ENCODE data around the gene VPS41. TPM values are rescaled to one million over a fixed set of nuclear protein-coding genes. Genes with fewer than 3 reads are reported as not detected.
A peak's percentile ranks its signal among the peaks of the same experiment; 100 is the strongest.

VPS41 gene
- total RNA-seq, 1 donor from 2014 or later = 91.8 TPM

DNA sequence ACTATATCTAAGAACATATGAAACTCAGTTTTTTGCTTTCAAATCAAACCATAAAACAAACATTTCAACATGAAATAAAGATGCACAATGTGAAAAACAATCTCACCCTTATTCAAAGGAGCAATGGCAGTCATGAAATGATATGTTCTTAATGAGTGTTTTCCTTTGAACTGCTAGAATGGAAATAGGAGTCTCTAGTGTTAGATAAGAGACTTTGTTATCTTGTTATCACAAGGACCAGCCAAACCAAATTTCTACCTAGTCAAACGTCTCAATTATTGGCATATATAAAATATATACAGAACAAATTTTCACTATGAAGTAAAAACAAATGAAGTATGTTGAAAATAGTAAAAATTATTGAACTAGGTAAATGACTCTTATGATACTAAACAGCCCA, 1.2 kb downstream of the VPS41 start:
- Mint-ChIP-seq H3K4me1 (peaks cover 61% of the 10 kb centered on the region), H3K4me3 (peak overlapping the region; percentile 98), H3K27me3 (peaks cover under 1% of the 10 kb centered on the region), H3K9me3 (no peaks in the 10 kb centered on the region), H3K27ac (no peak overlapping the region), H3K36me3 (ENCODE audit: low read depth) (peaks cover 10% of the 10 kb centered on the region)
- POLR2A ChIA-PET = interaction anchor here (0.6 kb wide), 1 partner anchor 12 kb away, joined by 3 read pairs; no protein-coding TSS in a partner anchor
- TF ChIP-seq, protein P1, sequence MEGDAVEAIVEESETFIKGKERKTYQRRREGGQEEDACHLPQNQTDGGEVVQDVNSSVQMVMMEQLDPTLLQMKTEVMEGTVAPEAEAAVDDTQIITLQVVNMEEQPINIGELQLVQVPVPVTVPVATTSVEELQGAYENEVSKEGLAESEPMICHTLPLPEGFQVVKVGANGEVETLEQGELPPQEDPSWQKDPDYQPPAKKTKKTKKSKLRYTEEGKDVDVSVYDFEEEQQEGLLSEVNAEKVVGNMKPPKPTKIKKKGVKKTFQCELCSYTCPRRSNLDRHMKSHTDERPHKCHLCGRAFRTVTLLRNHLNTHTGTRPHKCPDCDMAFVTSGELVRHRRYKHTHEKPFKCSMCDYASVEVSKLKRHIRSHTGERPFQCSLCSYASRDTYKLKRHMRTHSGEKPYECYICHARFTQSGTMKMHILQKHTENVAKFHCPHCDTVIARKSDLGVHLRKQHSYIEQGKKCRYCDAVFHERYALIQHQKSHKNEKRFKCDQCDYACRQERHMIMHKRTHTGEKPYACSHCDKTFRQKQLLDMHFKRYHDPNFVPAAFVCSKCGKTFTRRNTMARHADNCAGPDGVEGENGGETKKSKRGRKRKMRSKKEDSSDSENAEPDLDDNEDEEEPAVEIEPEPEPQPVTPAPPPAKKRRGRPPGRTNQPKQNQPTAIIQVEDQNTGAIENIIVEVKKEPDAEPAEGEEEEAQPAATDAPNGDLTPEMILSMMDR (IDR thresholded peaks at IDR 0.05) = no peak
- DNase-seq = no peak
- no peak for ATAC-seq (ENCODE audit: low read depth)
- CTCF ChIA-PET = no interaction called here
- intact Hi-C loops (cut with micrococcal nuclease) = loop anchor here (2.0 to 10.0 kb wide), 6 partner anchors 533 to 1041 kb away; partner anchors contain the start of genes RALA, STARD3NL and YAE1

DNA sequence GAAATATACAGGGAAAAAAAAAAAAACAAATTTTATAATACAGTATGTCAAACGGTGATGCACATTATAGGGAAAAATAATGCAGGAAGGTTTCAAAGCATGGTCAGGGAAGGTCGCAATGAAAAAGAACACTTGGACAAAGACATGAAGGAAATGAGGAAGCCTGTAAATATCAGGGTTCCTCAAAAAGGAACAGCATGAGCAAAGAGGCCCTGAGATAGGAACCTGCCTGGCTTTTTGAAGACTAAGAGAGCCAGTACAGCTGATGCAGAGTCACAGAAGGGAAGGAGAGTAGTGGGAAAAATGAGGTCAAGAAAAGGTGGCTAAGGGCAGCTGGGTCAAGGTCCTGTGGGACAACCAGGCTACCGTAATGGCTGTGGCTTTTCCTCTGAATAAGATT, 1.9 kb downstream of the VPS41 start:
- Mint-ChIP-seq H3K27me3 (no peaks in the 10 kb centered on the region), H3K4me1 (peaks cover 68% of the 10 kb centered on the region), H3K36me3 (ENCODE audit: low read depth) (peaks cover 10% of the 10 kb centered on the region), H3K4me3 (peak overlapping the region; percentile 39), H3K27ac (no peak overlapping the region), H3K9me3 (no peaks in the 10 kb centered on the region)
- TF ChIP-seq, protein P1 (IDR thresholded peaks at IDR 0.05) = no peak
- CTCF ChIA-PET = no interaction called here
- DNase-seq (no peak), ATAC-seq (ENCODE audit: low read depth) (no peak)
- POLR2A ChIA-PET = interaction anchor here (0.6 to 0.7 kb wide), 2 partner anchors 78 to 1227 kb away, joined by 3 to 9 read pairs; no protein-coding TSS in a partner anchor
- intact Hi-C loops (cut with micrococcal nuclease) = loop anchor here (5.0 to 10.0 kb wide), 2 partner anchors 532 to 715 kb away; partner anchors contain the start of gene RALA

DNA sequence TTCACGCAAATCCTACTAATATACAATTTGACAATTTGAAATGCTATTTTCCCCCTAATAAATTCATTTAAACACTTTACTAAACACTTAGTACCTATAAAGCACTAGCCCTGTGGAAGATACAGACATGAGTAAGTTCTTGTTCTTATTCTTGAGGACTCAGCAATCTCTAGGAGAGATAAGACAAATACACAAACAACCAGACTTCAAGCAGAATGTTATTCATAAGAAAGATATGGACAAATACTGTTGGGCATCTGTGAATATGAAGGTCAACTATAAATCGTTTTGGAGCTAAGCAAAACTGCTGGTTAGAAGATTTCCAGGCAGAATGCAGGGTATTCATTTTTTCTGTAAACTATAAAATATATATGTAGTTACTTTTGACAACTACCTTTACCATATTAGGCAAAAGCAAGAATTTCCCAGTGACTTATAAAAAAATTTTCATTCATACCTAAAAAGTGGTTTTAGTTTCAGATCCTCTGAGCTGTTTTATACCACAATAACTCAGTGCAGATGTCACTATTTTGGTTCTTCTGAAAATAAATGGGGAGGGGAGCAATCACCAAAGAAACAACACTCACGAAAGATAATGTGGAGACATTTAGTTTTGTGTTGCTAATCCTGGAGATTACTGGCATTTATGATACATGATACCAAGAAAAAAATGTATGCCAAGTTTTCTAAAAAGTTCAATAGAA, 3.8 kb downstream of the VPS41 start:
- Mint-ChIP-seq H3K9me3 (no peaks in the 10 kb centered on the region), H3K27me3 (no peaks in the 10 kb centered on the region), H3K36me3 (ENCODE audit: low read depth) (peaks cover 14% of the 10 kb centered on the region), H3K27ac (peak overlapping the region; percentile 48), H3K4me1 (peaks cover 85% of the 10 kb centered on the region), H3K4me3 (peak overlapping the region; percentile 59)
- ATAC-seq (ENCODE audit: low read depth) (no peak), DNase-seq (no peak)
- POLR2A ChIA-PET = interaction anchor here (0.7 kb wide), 1 partner anchor 226 kb away, joined by 3 read pairs; no protein-coding TSS in a partner anchor
- CTCF ChIA-PET = no interaction called here
- intact Hi-C loops (cut with micrococcal nuclease) = loop anchor here (5.0 to 10.0 kb wide), 2 partner anchors 530 to 717 kb away; partner anchors contain the start of gene RALA
- TF ChIP-seq, protein P1 (IDR thresholded peaks at IDR 0.05) = no peak

DNA sequence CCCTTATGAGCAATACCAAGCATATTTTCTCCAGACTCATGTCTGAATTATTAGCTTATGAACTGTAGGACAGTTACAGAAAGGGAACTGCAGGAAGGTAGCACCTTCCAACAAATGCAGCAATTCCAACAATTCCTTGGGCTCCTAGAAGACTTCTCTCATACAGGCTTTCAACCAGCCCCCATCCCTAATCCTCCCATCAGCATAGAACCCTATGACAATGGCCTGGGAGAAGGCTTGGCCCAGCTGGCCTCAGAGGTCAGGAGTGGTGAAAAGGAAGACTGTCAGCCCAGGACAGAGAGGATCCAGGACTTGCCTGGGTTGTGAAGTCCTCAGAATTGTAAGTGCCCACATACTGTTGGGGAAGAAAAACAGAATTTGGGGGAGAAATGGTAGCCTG, 5.9 kb downstream of the VPS41 start:
- ChIA-PET POLR2A (no interaction called here), CTCF (no interaction called here)
- Mint-ChIP-seq H3K4me3 (no peak overlapping the region), H3K36me3 (ENCODE audit: low read depth) (peaks cover 18% of the 10 kb centered on the region), H3K4me1 (peaks cover 74% of the 10 kb centered on the region), H3K9me3 (no peaks in the 10 kb centered on the region), H3K27ac (no peak overlapping the region), H3K27me3 (no peaks in the 10 kb centered on the region)
- no peak for DNase-seq
- ATAC-seq (ENCODE audit: low read depth) = no peak
- intact Hi-C loops (cut with micrococcal nuclease) = loop anchor here (10.0 kb wide), 1 partner anchor 528 kb away; no protein-coding TSS in a partner anchor
- TF ChIP-seq, protein P1 (IDR thresholded peaks at IDR 0.05) = no peak

DNA sequence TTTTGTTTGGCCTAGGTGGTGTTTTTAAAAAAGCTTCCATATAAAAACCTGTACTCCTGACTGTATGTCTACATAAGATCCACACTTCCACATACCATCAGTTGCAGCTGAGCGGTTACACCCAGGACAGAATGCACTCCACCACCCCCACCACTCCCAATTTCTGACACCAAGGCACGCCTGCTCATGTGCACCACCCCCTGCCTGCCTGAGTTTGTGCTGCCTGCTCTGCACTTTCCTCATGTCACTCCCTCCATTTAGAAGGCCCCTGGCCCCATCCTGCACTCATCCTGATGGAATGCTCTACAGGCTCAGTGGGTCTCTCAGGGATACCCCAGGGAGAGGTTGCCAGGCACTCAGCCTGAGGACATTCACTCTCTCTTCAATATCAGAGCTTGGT, 6.5 kb downstream of the VPS41 start:
- no peak overlapping the region for H3K4me3 Mint-ChIP-seq
- H3K36me3 Mint-ChIP-seq (ENCODE audit: low read depth) = peaks cover 23% of the 10 kb centered on the region
- H3K27me3 Mint-ChIP-seq = no peaks in the 10 kb centered on the region
- TF ChIP-seq, protein P1 (IDR thresholded peaks at IDR 0.05) = no peak
- peaks cover 68% of the 10 kb centered on the region for H3K4me1 Mint-ChIP-seq
- ATAC-seq (ENCODE audit: low read depth) (no peak), DNase-seq (no peak)
- ChIA-PET CTCF (no interaction called here), POLR2A (no interaction called here)
- no peaks in the 10 kb centered on the region for H3K9me3 Mint-ChIP-seq
- H3K27ac Mint-ChIP-seq = no peak overlapping the region
- intact Hi-C loops (cut with micrococcal nuclease) = loop anchor here (10.0 kb wide), 1 partner anchor 528 kb away; no protein-coding TSS in a partner anchor

All from activated B cell treated with CpG ODN at 0.5 μM for 24 hours (primary cell).